Activated naive CD8-positive, alpha-beta T cell treated with anti-CD3 and anti-CD28 coated beads, Interleukin-2, amount 50 U/mL, for 24 hours (primary cell): ENCODE data around the gene ISY1.
"Not testable (repeated sequence)": the region's sequence is repeated elsewhere in the genome, so short reads cannot be mapped to it uniquely, and the experiment has no call there.

Experiments
- ATAC-seq: fragments of 150-1000 bp; cut with Tn5 transposase; one replicate; pipeline ENCODE4 v1.10.0; 2021
- DNase-seq: peaks from one replicate; pipeline ENCODE4 v3.0.0; 2021
- H3K27ac Mint-ChIP-seq: one replicate; pipeline ENCODE4 v1.8.0; 2021; ENCODE audit warnings: mild to moderate bottlenecking, mixed read lengths
- H3K27me3 Mint-ChIP-seq: one replicate; pipeline ENCODE4 v1.8.0; 2021; ENCODE audit warnings: mixed read lengths
- H3K36me3 Mint-ChIP-seq: one replicate; pipeline ENCODE4 v1.8.0; 2021; ENCODE audit warnings: low read depth, mixed read lengths
- H3K4me1 Mint-ChIP-seq: one replicate; pipeline ENCODE4 v1.8.0; 2021; ENCODE audit warnings: mixed read lengths
- H3K4me3 Mint-ChIP-seq: one replicate; pipeline ENCODE4 v1.8.0; 2021; ENCODE audit warnings: mild to moderate bottlenecking, moderate library complexity, mixed read lengths
- H3K9me3 Mint-ChIP-seq: one replicate; pipeline ENCODE4 v1.8.0; 2021; ENCODE audit warnings: mixed read lengths

The ISY1 gene

GRCh38 chr3:129101370-129102138 is 59.3 kb downstream of the ISY1 start:
- Mint-ChIP-seq H3K9me3 (no peaks in the 10 kb centered on the region), H3K27me3 (no peaks in the 10 kb centered on the region), H3K36me3 (peaks cover 22% of the 10 kb centered on the region), H3K27ac (peak overlapping the region; percentile 37), H3K4me3 (no peak overlapping the region), H3K4me1 (peaks cover 61% of the 10 kb centered on the region)
- ATAC-seq (no peak), DNase-seq (no peak)

- Mint-ChIP-seq H3K36me3 (peaks cover 25% of the 10 kb centered on the region), H3K27ac (peak overlapping the region; percentile 37), H3K4me1 (peaks cover 61% of the 10 kb centered on the region), H3K4me3 (no peak overlapping the region), H3K27me3 (no peaks in the 10 kb centered on the region), H3K9me3 (no peaks in the 10 kb centered on the region)
- ATAC-seq (no peak), DNase-seq (no peak)
Observed at GRCh38 chr3:129100274-129100673, 60.6 kb downstream of the ISY1 start.

- no peaks in the 10 kb centered on the region for H3K27me3 Mint-ChIP-seq
- H3K4me1 Mint-ChIP-seq, result peaks cover 29% of the 10 kb centered on the region
- no peak overlapping the region for H3K4me3 Mint-ChIP-seq
- peaks cover 26% of the 10 kb centered on the region for H3K36me3 Mint-ChIP-seq
- no peak overlapping the region for H3K27ac Mint-ChIP-seq
- ATAC-seq, result no peak
- H3K9me3 Mint-ChIP-seq, result no peaks in the 10 kb centered on the region
- no peak for DNase-seq
Observed at GRCh38 chr3:129095285-129095684, 65.6 kb downstream of the ISY1 start.

GRCh38 chr3:129088312-129088711 is 72.6 kb downstream of the ISY1 start:
- not testable (repeated sequence) for H3K4me3 Mint-ChIP-seq, H3K4me1 Mint-ChIP-seq, H3K27me3 Mint-ChIP-seq, H3K27ac Mint-ChIP-seq, DNase-seq, H3K9me3 Mint-ChIP-seq, H3K36me3 Mint-ChIP-seq
- peak; percentile 10 for ATAC-seq

GRCh38 chr3:129087904-129088303 is 73.0 kb downstream of the ISY1 start:
- H3K27me3 Mint-ChIP-seq, H3K36me3 Mint-ChIP-seq, H3K4me3 Mint-ChIP-seq, H3K4me1 Mint-ChIP-seq, H3K27ac Mint-ChIP-seq, DNase-seq, H3K9me3 Mint-ChIP-seq: not testable (repeated sequence)
- ATAC-seq, result peak; percentile 54

- no peak overlapping the region for H3K4me3 Mint-ChIP-seq
- H3K4me1 Mint-ChIP-seq, result peaks cover under 1% of the 10 kb centered on the region
Observed at GRCh38 chr3:129087138-129087702, 73.6 kb downstream of the ISY1 start.

GRCh38 chr3:129085818-129086217 is 75.0 kb downstream of the ISY1 start:
- no peaks in the 10 kb centered on the region for H3K9me3 Mint-ChIP-seq
- H3K4me1 Mint-ChIP-seq, result peaks cover 6% of the 10 kb centered on the region
- H3K27ac Mint-ChIP-seq, result no peak overlapping the region
- DNase-seq (no peak), ATAC-seq (no peak)
- H3K36me3 Mint-ChIP-seq, result no peaks in the 10 kb centered on the region
- H3K27me3 Mint-ChIP-seq, result no peaks in the 10 kb centered on the region
- no peak overlapping the region for H3K4me3 Mint-ChIP-seq

More at GRCh38 chr3:129087138-129087702, 73.6 kb downstream of the ISY1 start:
- no peaks in the 10 kb centered on the region for H3K27me3 Mint-ChIP-seq
- ATAC-seq (no peak), DNase-seq (no peak)
- no peak overlapping the region for H3K27ac Mint-ChIP-seq
- peaks cover 2% of the 10 kb centered on the region for H3K36me3 Mint-ChIP-seq
- H3K9me3 Mint-ChIP-seq, result no peaks in the 10 kb centered on the region

GRCh38 chr3:129085165-129085715 is 75.6 kb downstream of the ISY1 start:
- Mint-ChIP-seq H3K4me1 (peaks cover 6% of the 10 kb centered on the region), H3K4me3 (no peak overlapping the region), H3K9me3 (no peaks in the 10 kb centered on the region), H3K27me3 (no peaks in the 10 kb centered on the region), H3K36me3 (no peaks in the 10 kb centered on the region), H3K27ac (no peak overlapping the region)
- DNase-seq (no peak), ATAC-seq (no peak)

- H3K9me3 Mint-ChIP-seq, result no peaks in the 10 kb centered on the region
- peaks cover 6% of the 10 kb centered on the region for H3K4me1 Mint-ChIP-seq
- peak overlapping the region; percentile 52 for H3K27ac Mint-ChIP-seq
- H3K27me3 Mint-ChIP-seq, result no peaks in the 10 kb centered on the region
- ATAC-seq, result no peak
- no peak for DNase-seq
- H3K36me3 Mint-ChIP-seq, result no peaks in the 10 kb centered on the region
- no peak overlapping the region for H3K4me3 Mint-ChIP-seq
Observed at GRCh38 chr3:129084501-129084900, 76.4 kb downstream of the ISY1 start.

GRCh38 chr3:129082026-129082425 is 78.8 kb downstream of the ISY1 start:
- Mint-ChIP-seq H3K36me3 (no peaks in the 10 kb centered on the region), H3K9me3 (no peaks in the 10 kb centered on the region)

GRCh38 chr3:129081503-129081902 is 79.4 kb downstream of the ISY1 start:
- DNase-seq (no peak), ATAC-seq (no peak)
- H3K4me3 Mint-ChIP-seq, result no peak overlapping the region
- no peaks in the 10 kb centered on the region for H3K27me3 Mint-ChIP-seq
- H3K36me3 Mint-ChIP-seq, result no peaks in the 10 kb centered on the region
- no peak overlapping the region for H3K27ac Mint-ChIP-seq
- H3K9me3 Mint-ChIP-seq, result no peaks in the 10 kb centered on the region
- H3K4me1 Mint-ChIP-seq, result peaks cover 6% of the 10 kb centered on the region

More at GRCh38 chr3:129082026-129082425, 78.8 kb downstream of the ISY1 start:
- DNase-seq (no peak), ATAC-seq (no peak)
- Mint-ChIP-seq H3K4me1 (peaks cover 6% of the 10 kb centered on the region), H3K27ac (no peak overlapping the region), H3K27me3 (no peaks in the 10 kb centered on the region), H3K4me3 (no peak overlapping the region)

GRCh38 chr3:129078510-129078909 is 82.4 kb downstream of the ISY1 start:
- Mint-ChIP-seq H3K36me3 (no peaks in the 10 kb centered on the region), H3K27ac (no peak overlapping the region), H3K27me3 (no peaks in the 10 kb centered on the region)

More at GRCh38 chr3:129078510-129078909, 82.4 kb downstream of the ISY1 start:
- no peak for ATAC-seq
- H3K9me3 Mint-ChIP-seq, result no peaks in the 10 kb centered on the region
- peaks cover 6% of the 10 kb centered on the region for H3K4me1 Mint-ChIP-seq
- H3K4me3 Mint-ChIP-seq, result no peak overlapping the region
- DNase-seq, result no peak
